Spleen (tissue), 7 donors: ENCODE data around the gene ITPA.

Experiments
- CTCF ChIP-seq, 11 experiments: fragments of 200-600 bp in 7 of 11; fragments of 450-650 bp in 4 of 11; sonication (generic) in 4 of 11; IDR thresholded peaks in 8 of 11; conservative IDR thresholded peaks in 3 of 11; 1 replicate in 7 of 11; 2 replicates in 4 of 11; pipeline versions ENCODE4 v1.4.0 to v1.8.0; 2016 to 2021; ENCODE audit warnings: antibody characterized with exemption in 11 of 11, inconsistent platforms in 4 of 11, mild to moderate bottlenecking in 1 of 11
- POLR2A ChIP-seq, 3 donors: fragments of 450-650 bp; IDR thresholded peaks; one replicate each; pipeline ENCODE4 v1.5.1; 2017; ENCODE audit warnings: antibody characterized with exemption in 3 of 3, mild to moderate bottlenecking in 1 of 3
- POLR2AphosphoS5 ChIP-seq, 3 donors: sonication (generic); formaldehyde crosslinking; IDR thresholded peaks; one replicate each; pipeline ENCODE4 v1.5.1; 2017; ENCODE audit warnings: antibody characterized with exemption in 3 of 3
- donor health status: DM: no; HTN: no; CAD: no; lungs with moderate emphysema.
- donor health status: DM: no; HTN: no; CAD: no.
- donor health status: DM: no; HTN: no; CAD: no.

- TF ChIP-seq CTCF (IDR thresholded peaks at IDR 0.05 in 8 of 11, conservative IDR thresholded peaks at IDR 0.05 in 3 of 11) = no peak
- no peak for TF ChIP-seq POLR2AphosphoS5 (IDR thresholded peaks at IDR 0.05)
- TF ChIP-seq POLR2A (IDR thresholded peaks at IDR 0.05) = no peak
Observed at GRCh38 chr20:3237958-3238615, 28.8 kb downstream of the ITPA start.
